NCI-H2196 (cell line): Measurements from ENCODE around the gene GPR173.

Experiments
- DNase-seq: peaks from one replicate; lab custom pipeline; 2025; ENCODE audit not compliant: unreplicated experiment; lab: John Stamatoyannopoulos, UW

The GPR173 gene

GRCh38 chrX:53048169-53049126, at the start of gene GPR173:
TSS of gene GPR173 (plus strand) at chrX:53048789. CDS start at chrX:53076622, 27,833 bp downstream.
- DNase-seq, result peak; percentile 33

- DNase-seq, result no peak
These were observed 48.0 kb upstream of the GPR173 start for GRCh38 chrX:53000447-53001135.

GRCh38 chrX:53001958-53002357, 46.6 kb upstream of the GPR173 start:
- DNase-seq, result no peak

- DNase-seq, result no peak
These were observed 45.5 kb upstream of the GPR173 start for GRCh38 chrX:53003111-53003510.

GRCh38 chrX:53004038-53004437, 44.6 kb upstream of the GPR173 start:
- DNase-seq, result no peak

GRCh38 chrX:53004811-53005210, 43.8 kb upstream of the GPR173 start:
- DNase-seq, result no peak

GRCh38 chrX:53005327-53005726, 43.3 kb upstream of the GPR173 start:
- DNase-seq, result no peak

- no peak for DNase-seq
These were observed 39.6 kb upstream of the GPR173 start for GRCh38 chrX:53009032-53009431.

GRCh38 chrX:53013291-53013690, 35.3 kb upstream of the GPR173 start:
- no peak for DNase-seq

- DNase-seq, result no peak
These were observed 30.0 kb upstream of the GPR173 start for GRCh38 chrX:53018627-53019026.

GRCh38 chrX:53022381-53022780, 26.2 kb upstream of the GPR173 start:
- DNase-seq, result no peak

GRCh38 chrX:53028678-53029077, 19.9 kb upstream of the GPR173 start:
- DNase-seq, result no peak

- DNase-seq, result no peak
These were observed 17.2 kb upstream of the GPR173 start for GRCh38 chrX:53031380-53031779.

- DNase-seq, result no peak
These were observed 12.4 kb upstream of the GPR173 start for GRCh38 chrX:53036149-53036548.

- DNase-seq, result no peak
These were observed 9.4 kb upstream of the GPR173 start for GRCh38 chrX:53039236-53039635.

GRCh38 chrX:53044995-53045394, 3.6 kb upstream of the GPR173 start:
- DNase-seq, result no peak

- DNase-seq, result no peak
These were observed 1.4 kb upstream of the GPR173 start for GRCh38 chrX:53047228-53047627.

- no peak for DNase-seq
These were observed 533 bp downstream of the GPR173 start for GRCh38 chrX:53049127-53049517.

- no peak for DNase-seq
These were observed 2.3 kb downstream of the GPR173 start for GRCh38 chrX:53050841-53051240.

- no peak for DNase-seq
These were observed 6.8 kb downstream of the GPR173 start for GRCh38 chrX:53055244-53055849.

GRCh38 chrX:53056292-53056691, 7.7 kb downstream of the GPR173 start:
- no peak for DNase-seq

- DNase-seq, result no peak
These were observed 16.5 kb downstream of the GPR173 start for GRCh38 chrX:53065104-53065503.
